ENCODE results near the gene TRIOBP.

The TRIOBP gene

GRCh38 chr22:37777122-37777687, 80.4 kb downstream of the TRIOBP start:
- Histone ChIP-seq H2BK120ac (ENCODE audit: insufficient read depth, low read length, poor library complexity) (no peak overlapping the region), H3K23ac (ENCODE audit: low read length) (no peak overlapping the region), H3K4me3 (ENCODE audit: low read depth, low read length) (no peak overlapping the region), H3K9ac (ENCODE audit: low read length) (no peak overlapping the region), H4K8ac (ENCODE audit: low read depth, low read length) (no peak overlapping the region), H2BK12ac (ENCODE audit: low read length) (no peak overlapping the region), H3K4me1 (ENCODE audit: control insufficient read depth in 1 of 2, insufficient read depth in 2 of 2, low read length in 2 of 2) (peaks cover 0 to 4% of the 10 kb centered on the region in 2 experiments), H3K18ac (ENCODE audit: low read length) (no peak overlapping the region), H3K14ac (ENCODE audit: low read length) (no peak overlapping the region), H2AK5ac (ENCODE audit: low read length) (no peak overlapping the region), H3K4me2 (ENCODE audit: low read length) (no peak overlapping the region), H3K9me3 (ENCODE audit: insufficient read depth, low read depth, low read length) (no peaks in the 10 kb centered on the region), H3K4ac (ENCODE audit: low read depth, low read length) (no peak overlapping the region), H4K12ac (ENCODE audit: low read depth, low read length) (no peak overlapping the region), H3K27me3 (ENCODE audit: insufficient read depth, low read length) (no peaks in the 10 kb centered on the region), H3K27ac (ENCODE audit: low read depth, low read length) (no peak overlapping the region), H3K79me1 (ENCODE audit: low read length) (no peaks in the 10 kb centered on the region), H3K36me3 (ENCODE audit: control insufficient read depth in 1 of 2, insufficient read depth in 2 of 2, low read length in 2 of 2) (peaks cover 27 to 29% of the 10 kb centered on the region in 2 experiments), H2BK5ac (ENCODE audit: low read depth, low read length, poor library complexity) (no peak overlapping the region), H4K91ac (ENCODE audit: low read depth, low read length) (no peak overlapping the region), H3K79me2 (ENCODE audit: control insufficient read depth, insufficient read depth, low read length, poor library complexity) (no peaks in the 10 kb centered on the region), H2AFZ (ENCODE audit: insufficient read depth, low read length, poor library complexity) (no peak overlapping the region)
- peak; percentile 99 for DNase-seq
- no CpG with 5 or more reads among the region's 11 CpGs for WGBS (ENCODE audit: extremely low coverage, insufficient coverage, insufficient read length)

- Histone ChIP-seq H2BK5ac (ENCODE audit: low read depth, low read length, poor library complexity) (no peak overlapping the region), H3K23ac (ENCODE audit: low read length) (no peak overlapping the region), H2BK12ac (ENCODE audit: low read length) (no peak overlapping the region), H3K14ac (ENCODE audit: low read length) (no peak overlapping the region), H2BK120ac (ENCODE audit: insufficient read depth, low read length, poor library complexity) (no peak overlapping the region), H2AK5ac (ENCODE audit: low read length) (no peak overlapping the region), H3K4me2 (ENCODE audit: low read length) (no peak overlapping the region), H3K4me1 (ENCODE audit: control insufficient read depth in 1 of 2, insufficient read depth in 2 of 2, low read length in 2 of 2) (peaks cover 0 to 5% of the 10 kb centered on the region in 2 experiments), H4K91ac (ENCODE audit: low read depth, low read length) (no peak overlapping the region), H4K12ac (ENCODE audit: low read depth, low read length) (no peak overlapping the region), H4K8ac (ENCODE audit: low read depth, low read length) (no peak overlapping the region), H3K4ac (ENCODE audit: low read depth, low read length) (no peak overlapping the region), H3K9ac (ENCODE audit: low read length) (no peak overlapping the region), H3K27ac (ENCODE audit: low read depth, low read length) (no peak overlapping the region), H3K79me2 (ENCODE audit: control insufficient read depth, insufficient read depth, low read length, poor library complexity) (no peaks in the 10 kb centered on the region), H3K36me3 (ENCODE audit: control insufficient read depth in 1 of 2, insufficient read depth in 2 of 2, low read length in 2 of 2) (peaks cover 14 to 16% of the 10 kb centered on the region in 2 experiments), H3K27me3 (ENCODE audit: insufficient read depth, low read length) (no peaks in the 10 kb centered on the region), H3K4me3 (ENCODE audit: low read depth, low read length) (no peak overlapping the region), H3K79me1 (ENCODE audit: low read length) (peaks cover 2% of the 10 kb centered on the region), H2AFZ (ENCODE audit: insufficient read depth, low read length, poor library complexity) (no peak overlapping the region), H3K9me3 (ENCODE audit: insufficient read depth, low read depth, low read length) (no peaks in the 10 kb centered on the region), H3K18ac (ENCODE audit: low read length) (no peak overlapping the region)
- no peak for DNase-seq
- no CpG with 5 or more reads among the region's 10 CpGs for WGBS (ENCODE audit: extremely low coverage, insufficient coverage, insufficient read length)
These were observed 81.6 kb downstream of the TRIOBP start for GRCh38 chr22:37778370-37779009.

- Histone ChIP-seq H2AFZ (ENCODE audit: insufficient read depth, low read length, poor library complexity) (no peak overlapping the region), H4K8ac (ENCODE audit: low read depth, low read length) (no peak overlapping the region), H3K18ac (ENCODE audit: low read length) (no peak overlapping the region), H3K23ac (ENCODE audit: low read length) (no peak overlapping the region), H3K36me3 (ENCODE audit: control insufficient read depth in 1 of 2, insufficient read depth in 2 of 2, low read length in 2 of 2) (no peaks in the 10 kb centered on the region), H3K4me3 (ENCODE audit: low read depth, low read length) (no peak overlapping the region), H2BK120ac (ENCODE audit: insufficient read depth, low read length, poor library complexity) (no peak overlapping the region), H3K4me1 (ENCODE audit: control insufficient read depth in 1 of 2, insufficient read depth in 2 of 2, low read length in 2 of 2) (peaks cover 5 to 8% of the 10 kb centered on the region in 2 experiments), H2AK5ac (ENCODE audit: low read length) (no peak overlapping the region), H3K4me2 (ENCODE audit: low read length) (no peak overlapping the region), H3K79me1 (ENCODE audit: low read length) (peaks cover 2% of the 10 kb centered on the region), H4K91ac (ENCODE audit: low read depth, low read length) (peak overlapping the region; percentile 12), H3K27me3 (ENCODE audit: insufficient read depth, low read length) (no peaks in the 10 kb centered on the region), H3K9me3 (ENCODE audit: insufficient read depth, low read depth, low read length) (no peaks in the 10 kb centered on the region), H2BK12ac (ENCODE audit: low read length) (no peak overlapping the region), H3K14ac (ENCODE audit: low read length) (no peak overlapping the region), H3K4ac (ENCODE audit: low read depth, low read length) (no peak overlapping the region), H4K12ac (ENCODE audit: low read depth, low read length) (no peak overlapping the region), H2BK5ac (ENCODE audit: low read depth, low read length, poor library complexity) (no peak overlapping the region), H3K79me2 (ENCODE audit: control insufficient read depth, insufficient read depth, low read length, poor library complexity) (no peaks in the 10 kb centered on the region), H3K9ac (ENCODE audit: low read length) (no peak overlapping the region), H3K27ac (ENCODE audit: low read depth, low read length) (no peak overlapping the region)
- no peak for DNase-seq
- WGBS (ENCODE audit: extremely low coverage, insufficient coverage, insufficient read length) = no CpG with 5 or more reads among the region's 13 CpGs
These were observed 84.7 kb downstream of the TRIOBP start for GRCh38 chr22:37781434-37782059.

- H2BK5ac ChIP-seq (ENCODE audit: low read depth, low read length, poor library complexity) = no peak overlapping the region
- no CpG with 5 or more reads among the region's 18 CpGs for WGBS (ENCODE audit: extremely low coverage, insufficient coverage, insufficient read length)
These were observed 85.7 kb downstream of the TRIOBP start for GRCh38 chr22:37782340-37783168.

More at GRCh38 chr22:37782340-37783168, 85.7 kb downstream of the TRIOBP start:
- Histone ChIP-seq H3K27ac (ENCODE audit: low read depth, low read length) (no peak overlapping the region), H3K9ac (ENCODE audit: low read length) (no peak overlapping the region), H2AFZ (ENCODE audit: insufficient read depth, low read length, poor library complexity) (no peak overlapping the region), H4K8ac (ENCODE audit: low read depth, low read length) (no peak overlapping the region), H3K4me1 (ENCODE audit: control insufficient read depth in 1 of 2, insufficient read depth in 2 of 2, low read length in 2 of 2) (peaks cover 5 to 8% of the 10 kb centered on the region in 2 experiments), H3K18ac (ENCODE audit: low read length) (no peak overlapping the region), H3K79me2 (ENCODE audit: control insufficient read depth, insufficient read depth, low read length, poor library complexity) (no peaks in the 10 kb centered on the region), H3K9me3 (ENCODE audit: insufficient read depth, low read depth, low read length) (no peaks in the 10 kb centered on the region), H2BK12ac (ENCODE audit: low read length) (no peak overlapping the region), H3K27me3 (ENCODE audit: insufficient read depth, low read length) (no peaks in the 10 kb centered on the region), H3K4me3 (ENCODE audit: low read depth, low read length) (no peak overlapping the region), H3K4ac (ENCODE audit: low read depth, low read length) (no peak overlapping the region), H3K14ac (ENCODE audit: low read length) (no peak overlapping the region), H4K91ac (ENCODE audit: low read depth, low read length) (no peak overlapping the region), H4K12ac (ENCODE audit: low read depth, low read length) (no peak overlapping the region), H2BK120ac (ENCODE audit: insufficient read depth, low read length, poor library complexity) (peak overlapping the region; percentile 34), H2AK5ac (ENCODE audit: low read length) (no peak overlapping the region), H3K23ac (ENCODE audit: low read length) (no peak overlapping the region), H3K4me2 (ENCODE audit: low read length) (no peak overlapping the region), H3K36me3 (ENCODE audit: control insufficient read depth in 1 of 2, insufficient read depth in 2 of 2, low read length in 2 of 2) (no peaks in the 10 kb centered on the region), H3K79me1 (ENCODE audit: low read length) (peaks cover 2% of the 10 kb centered on the region)
- peak in 1 of 2 donors; percentile 49 for DNase-seq
